Measurements from ENCODE around the gene TMEM201.

GRCh38 chr1:9589144-9589718, 520 bp downstream of the TMEM201 start:
- TF ChIP-seq POLR2A (IDR thresholded peaks at IDR 0.05) = no peak
- TF ChIP-seq, protein P1, sequence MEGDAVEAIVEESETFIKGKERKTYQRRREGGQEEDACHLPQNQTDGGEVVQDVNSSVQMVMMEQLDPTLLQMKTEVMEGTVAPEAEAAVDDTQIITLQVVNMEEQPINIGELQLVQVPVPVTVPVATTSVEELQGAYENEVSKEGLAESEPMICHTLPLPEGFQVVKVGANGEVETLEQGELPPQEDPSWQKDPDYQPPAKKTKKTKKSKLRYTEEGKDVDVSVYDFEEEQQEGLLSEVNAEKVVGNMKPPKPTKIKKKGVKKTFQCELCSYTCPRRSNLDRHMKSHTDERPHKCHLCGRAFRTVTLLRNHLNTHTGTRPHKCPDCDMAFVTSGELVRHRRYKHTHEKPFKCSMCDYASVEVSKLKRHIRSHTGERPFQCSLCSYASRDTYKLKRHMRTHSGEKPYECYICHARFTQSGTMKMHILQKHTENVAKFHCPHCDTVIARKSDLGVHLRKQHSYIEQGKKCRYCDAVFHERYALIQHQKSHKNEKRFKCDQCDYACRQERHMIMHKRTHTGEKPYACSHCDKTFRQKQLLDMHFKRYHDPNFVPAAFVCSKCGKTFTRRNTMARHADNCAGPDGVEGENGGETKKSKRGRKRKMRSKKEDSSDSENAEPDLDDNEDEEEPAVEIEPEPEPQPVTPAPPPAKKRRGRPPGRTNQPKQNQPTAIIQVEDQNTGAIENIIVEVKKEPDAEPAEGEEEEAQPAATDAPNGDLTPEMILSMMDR (IDR thresholded peaks at IDR 0.05) = no peak
